Activated CD8-positive, alpha-beta memory T cell treated with anti-CD3 and anti-CD28 coated beads for 36 hours (primary cell): ENCODE data around the gene DGUOK. TPM values are rescaled to one million over a fixed set of nuclear protein-coding genes. Genes with fewer than 3 reads are reported as not detected.

Experiments
- CTCF ChIA-PET: fragments of 350-600 bp; sonication (Branson Sonifier 250); formaldehyde crosslinking; loops from one replicate; lab custom pipeline; 2021; ENCODE audit warnings: antibody characterized with exemption; lab: Charles Lee
- POLR2A ChIA-PET: fragments of 350-600 bp; sonication (Branson Sonifier 250); formaldehyde crosslinking; loops from one replicate; lab custom pipeline; 2021; ENCODE audit warnings: antibody characterized with exemption; lab: Charles Lee
- total RNA-seq, 2 experiments: library from RNA; stranded (reverse); gene quantifications; one replicate each; pipeline ENCODE4 v1.2.3, GENCODE V29; 2021

DGUOK gene
- total RNA-seq, 2 experiments from 2014 or later = 92.2 to 99.4 TPM

DNA sequence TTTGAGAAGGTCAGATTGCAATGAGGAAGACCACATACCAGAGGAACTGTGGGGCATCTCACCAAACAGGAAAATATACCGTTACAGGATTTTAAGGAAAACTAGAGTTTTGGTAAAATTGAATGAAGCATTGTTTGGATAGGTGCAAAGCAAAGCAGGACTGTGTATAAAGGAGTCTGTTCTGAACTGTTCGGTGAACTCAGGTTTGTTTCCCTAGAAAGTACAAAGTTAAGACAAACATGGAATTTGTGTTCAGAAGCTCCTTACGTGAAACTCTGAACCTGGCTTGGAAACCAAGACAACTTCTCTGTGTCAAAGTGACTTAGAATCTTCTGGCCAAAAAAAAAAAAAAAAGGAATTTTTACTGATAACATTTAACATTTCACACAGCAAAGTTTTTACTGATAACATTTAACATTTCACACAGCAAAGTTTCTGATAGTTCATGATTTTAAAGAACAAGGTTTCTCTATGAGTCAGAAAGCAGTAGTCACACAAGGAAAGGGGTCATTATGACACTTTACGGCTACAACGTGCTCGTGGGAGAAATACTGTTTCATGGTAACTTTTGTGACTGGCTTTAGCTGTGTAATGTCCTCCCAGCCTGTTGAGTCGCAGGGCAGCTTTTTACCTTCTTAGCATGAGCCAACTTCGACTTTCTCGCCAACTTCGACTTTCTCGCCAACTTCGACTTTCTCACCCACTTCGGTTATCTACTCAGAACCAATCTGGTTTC lies 36.9 kb downstream of the DGUOK start:
- ChIA-PET CTCF (interaction anchor here (1.0 kb wide), 1 partner anchor 20 kb away, joined by 5 read pairs; no protein-coding TSS in a partner anchor), POLR2A (interaction anchor here (0.6 to 1.2 kb wide), 4 partner anchors 15 to 209 kb away, joined by 3 to 6 read pairs (median 4); no protein-coding TSS in a partner anchor)

DNA sequence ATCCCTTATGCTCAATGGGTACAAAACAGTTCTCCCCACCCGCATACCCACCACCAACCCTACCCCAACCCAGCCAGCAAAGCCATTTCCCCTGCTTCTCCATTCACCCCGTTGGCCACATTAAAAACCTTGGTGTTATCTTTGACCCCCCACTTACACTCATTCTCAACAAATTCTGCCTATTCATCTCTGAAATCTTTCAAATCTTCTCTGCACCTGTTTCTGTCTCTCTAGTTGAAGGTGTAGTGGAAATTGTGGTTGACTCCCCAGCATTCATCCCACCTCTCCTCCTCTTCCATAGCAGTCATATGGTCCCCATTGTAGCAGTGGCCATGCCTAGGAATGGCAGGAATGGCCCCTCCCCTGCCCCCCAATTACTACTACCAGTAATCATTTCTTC lies 37.5 kb downstream of the DGUOK start:
- ChIA-PET CTCF (interaction anchor here (1.0 to 1.3 kb wide), 3 partner anchors 20 to 371 kb away, joined by 3 to 5 read pairs (median 3); no protein-coding TSS in a partner anchor), POLR2A (interaction anchor here (0.7 to 1.2 kb wide), 2 partner anchors 21 to 140 kb away, joined by 3 to 6 read pairs; no protein-coding TSS in a partner anchor)

DNA sequence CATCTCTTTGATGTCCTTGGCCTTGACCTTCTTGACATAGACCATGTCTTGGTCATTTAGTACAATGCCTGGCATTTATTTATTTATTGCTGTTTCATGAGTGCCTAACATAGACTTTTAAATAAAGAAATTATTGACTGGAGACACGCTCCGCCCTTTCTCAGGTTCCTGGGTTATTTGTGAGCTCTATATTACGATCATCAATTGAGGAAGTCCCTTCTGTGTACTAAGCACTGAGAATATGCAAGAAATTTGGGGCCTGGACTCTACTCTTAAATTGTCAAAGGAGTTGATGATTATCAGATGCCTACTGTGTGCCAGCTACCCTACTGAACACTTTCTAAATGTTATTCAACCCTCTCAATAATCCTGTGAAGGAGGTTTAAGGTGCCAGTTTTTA lies 38.4 kb downstream of the DGUOK start:
- ChIA-PET CTCF (interaction anchor here (1.2 to 1.3 kb wide), 2 partner anchors 22 to 370 kb away, joined by 3 read pairs; no protein-coding TSS in a partner anchor), POLR2A (no interaction called here)

DNA sequence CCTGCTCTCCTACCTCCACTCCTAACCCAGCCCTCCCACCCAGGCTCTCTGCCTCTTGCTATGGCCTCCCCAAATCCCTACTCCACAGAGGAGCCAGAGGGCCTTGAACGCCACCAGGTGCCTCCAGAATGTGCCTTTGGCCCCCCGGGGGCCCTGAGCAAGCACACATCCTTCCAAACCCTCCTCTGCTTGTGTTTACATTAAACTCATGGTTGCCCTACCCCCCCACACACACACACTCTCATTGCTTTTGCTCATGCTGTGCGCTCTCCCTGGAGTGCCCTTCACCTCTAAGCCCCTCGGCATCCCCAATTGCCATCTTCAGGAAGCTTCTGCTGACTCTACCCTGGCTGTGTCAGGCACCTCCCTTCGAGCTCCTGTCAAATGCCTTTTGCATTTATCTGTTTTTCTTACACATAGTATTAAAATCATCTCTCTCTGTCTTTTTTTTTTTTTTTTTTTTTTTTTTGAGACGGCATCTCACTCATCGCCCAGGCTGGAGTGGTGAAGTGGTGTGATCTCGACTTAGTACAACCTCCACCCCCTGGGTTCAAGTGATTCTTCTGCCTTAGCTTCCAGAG lies 41.8 kb downstream of the DGUOK start:
- CTCF ChIA-PET = interaction anchor here (0.7 to 1.1 kb wide), 3 partner anchors 9 to 189 kb away, joined by 4 to 5 read pairs (median 4); no protein-coding TSS in a partner anchor
- POLR2A ChIA-PET = interaction anchor here (0.6 to 1.5 kb wide), 2 partner anchors 42 to 218 kb away, joined by 3 read pairs; partner anchors contain the start of gene DGUOK

DNA sequence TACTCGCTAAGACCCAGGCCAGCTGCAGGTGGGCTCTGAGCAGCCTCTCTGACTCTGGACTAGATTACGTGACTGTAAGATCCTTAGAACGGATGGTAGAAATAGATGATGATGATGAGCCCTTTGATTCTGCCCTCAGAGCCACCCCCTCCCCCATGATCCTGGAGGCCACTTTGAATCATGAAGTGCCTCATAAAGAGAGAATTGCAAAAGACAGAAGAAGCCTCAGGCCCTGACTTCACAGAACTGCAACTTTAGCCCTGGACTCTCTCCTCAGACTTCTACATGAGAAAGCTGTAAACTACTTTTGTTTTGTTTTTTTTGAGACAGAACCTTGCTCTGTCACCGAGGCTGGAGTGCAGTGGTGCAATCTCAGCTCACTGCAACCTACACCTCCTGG lies 42.7 kb downstream of the DGUOK start:
- POLR2A ChIA-PET = interaction anchor here (1.5 kb wide), 1 partner anchor 43 kb away, joined by 3 read pairs; the partner anchor contains the start of gene DGUOK
- CTCF ChIA-PET = interaction anchor here (1.1 to 1.3 kb wide), 2 partner anchors 13 to 15 kb away, joined by 3 to 4 read pairs; no protein-coding TSS in a partner anchor

DNA sequence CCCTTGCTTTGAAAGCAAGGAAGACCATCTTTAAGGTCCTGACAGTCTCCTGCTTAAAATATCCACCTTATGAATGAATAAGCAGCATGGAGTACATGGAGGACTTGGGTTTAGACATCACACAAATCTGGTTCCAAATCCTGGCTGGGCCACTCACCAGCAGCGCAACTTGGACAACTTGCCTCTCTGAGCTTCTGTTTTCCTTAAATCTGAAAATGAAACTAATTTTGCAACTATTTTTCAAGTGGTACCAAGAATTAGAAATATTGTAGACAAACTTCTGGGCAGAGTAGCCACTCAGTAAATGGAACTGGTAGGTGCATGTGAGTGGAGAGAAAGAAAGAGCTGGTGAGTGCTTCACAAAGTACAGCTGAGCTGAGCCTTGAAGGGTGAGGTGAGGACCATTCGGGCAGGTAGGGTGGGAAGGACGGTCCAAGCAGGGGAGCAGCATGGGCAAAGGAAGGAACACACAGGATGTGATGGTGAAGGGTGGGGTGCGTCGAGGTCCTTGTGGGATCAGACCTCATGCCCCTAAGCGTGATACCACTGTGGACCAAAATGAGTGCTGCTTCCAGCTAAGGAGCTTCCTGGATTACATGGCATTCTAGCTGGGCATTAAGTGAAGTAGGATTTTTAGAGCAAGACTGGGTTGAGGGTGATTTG lies 43.6 kb downstream of the DGUOK start:
- POLR2A ChIA-PET = interaction anchor here (0.5 to 1.1 kb wide), 3 partner anchors 16 to 415 kb away, joined by 3 to 5 read pairs (median 3); no protein-coding TSS in a partner anchor
- CTCF ChIA-PET = interaction anchor here (1.0 to 1.9 kb wide), 4 partner anchors 14 to 62 kb away, joined by 3 to 4 read pairs (median 4); partner anchors contain the start of gene TET3

DNA sequence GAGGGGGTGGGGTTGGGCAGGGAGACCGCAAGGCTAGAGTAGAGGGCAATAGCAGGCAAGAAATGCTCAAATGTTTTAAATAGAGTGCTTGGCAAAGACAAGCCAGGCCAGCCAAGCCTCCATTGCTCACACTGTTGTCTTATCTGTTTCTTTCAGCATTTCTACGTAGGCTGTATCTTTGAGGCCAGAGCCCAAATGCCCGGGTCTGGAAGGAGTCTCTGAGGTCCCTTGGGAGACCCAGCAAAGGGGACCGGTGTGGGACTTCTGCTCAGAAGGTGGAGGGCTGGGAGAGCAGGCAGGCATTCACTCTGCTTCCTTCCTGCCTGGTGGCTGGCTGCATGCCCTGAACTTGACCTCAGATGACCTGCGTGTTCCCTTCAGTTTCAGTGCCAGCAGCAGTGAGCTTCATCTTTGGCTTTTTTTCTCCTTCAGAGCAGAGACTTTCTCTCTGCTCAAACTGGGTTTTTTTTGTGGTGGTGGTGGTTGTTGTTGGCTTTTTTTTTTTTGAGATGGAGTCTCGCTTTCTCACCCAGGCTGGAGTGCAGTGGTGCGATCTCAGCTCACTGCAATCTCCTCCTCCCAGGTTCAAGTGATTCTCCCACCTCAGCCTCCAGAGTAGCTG lies 44.3 kb downstream of the DGUOK start:
- ChIA-PET CTCF (interaction anchor here (1.0 to 1.9 kb wide), 3 partner anchors 13 to 63 kb away, joined by 4 read pairs; partner anchors contain the start of gene TET3), POLR2A (interaction anchor here (0.5 to 1.1 kb wide), 4 partner anchors 11 to 414 kb away, joined by 3 to 5 read pairs (median 3); no protein-coding TSS in a partner anchor)

DNA sequence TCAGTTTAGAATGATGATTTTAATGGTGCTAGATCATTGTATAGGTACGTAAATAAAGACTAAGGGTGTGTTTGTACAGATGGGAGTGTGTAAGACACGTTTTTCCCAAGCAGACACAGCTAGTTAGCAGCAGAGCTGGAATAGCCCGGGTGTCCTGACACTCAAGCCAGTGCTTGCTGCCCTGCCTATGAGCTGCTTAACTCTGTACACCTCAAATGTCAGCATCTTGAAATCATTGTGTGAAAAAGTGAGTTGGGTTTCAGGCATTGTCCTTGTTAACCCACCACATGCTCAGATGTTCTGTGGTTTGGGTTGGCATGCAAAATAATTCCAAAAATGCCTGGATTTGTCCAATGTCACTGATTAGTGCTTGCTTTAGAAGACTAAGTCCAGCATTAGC lies 45.0 kb downstream of the DGUOK start:
- POLR2A ChIA-PET = interaction anchor here (0.8 to 1.1 kb wide), 2 partner anchors 11 to 15 kb away, joined by 3 read pairs; no protein-coding TSS in a partner anchor
- CTCF ChIA-PET = interaction anchor here (1.6 to 1.9 kb wide), 2 partner anchors 12 to 63 kb away, joined by 4 read pairs; partner anchors contain the start of gene TET3

DNA sequence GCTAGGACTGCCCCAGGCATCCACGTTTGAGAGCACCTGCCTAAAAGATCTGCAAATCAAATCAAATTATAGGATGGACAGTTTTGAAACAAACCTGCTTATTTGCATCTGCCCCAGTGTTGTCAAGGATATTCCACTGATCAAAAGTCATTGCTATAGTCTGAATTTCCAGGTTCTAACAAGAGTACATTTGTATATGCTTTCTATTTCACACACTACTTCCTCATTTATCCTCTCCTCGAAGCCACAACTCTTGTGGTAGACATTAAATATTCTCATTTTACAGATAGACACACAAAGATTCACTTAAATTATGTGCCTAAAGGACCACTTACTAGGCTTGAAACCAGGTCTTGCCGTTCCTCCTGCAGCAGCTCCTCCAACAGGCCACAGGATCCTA lies 46.2 kb downstream of the DGUOK start:
- ChIA-PET CTCF (no interaction called here), POLR2A (no interaction called here)

DNA sequence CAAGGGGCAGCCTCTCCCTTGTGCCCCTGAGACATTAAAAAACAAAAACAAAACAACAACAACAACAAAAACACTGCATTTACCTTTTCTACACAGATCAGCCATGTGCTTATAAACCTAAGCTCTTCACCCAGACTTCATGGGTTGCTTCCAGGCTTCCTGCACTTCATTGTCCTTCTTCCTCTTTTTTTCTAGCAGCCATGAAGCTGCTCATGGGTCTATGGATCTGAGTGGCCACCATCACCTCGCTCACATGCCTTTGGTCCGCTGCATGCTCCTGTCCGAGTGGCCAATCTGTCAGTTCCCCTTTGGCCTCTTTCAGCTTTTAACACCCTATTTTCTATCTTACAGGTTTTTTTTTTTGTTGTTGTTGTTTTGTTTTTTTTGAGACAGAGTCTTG lies 49.1 kb downstream of the DGUOK start:
- ChIA-PET POLR2A (no interaction called here), CTCF (interaction anchor here (1.2 kb wide), 1 partner anchor 20 kb away, joined by 3 read pairs; no protein-coding TSS in a partner anchor)

DNA sequence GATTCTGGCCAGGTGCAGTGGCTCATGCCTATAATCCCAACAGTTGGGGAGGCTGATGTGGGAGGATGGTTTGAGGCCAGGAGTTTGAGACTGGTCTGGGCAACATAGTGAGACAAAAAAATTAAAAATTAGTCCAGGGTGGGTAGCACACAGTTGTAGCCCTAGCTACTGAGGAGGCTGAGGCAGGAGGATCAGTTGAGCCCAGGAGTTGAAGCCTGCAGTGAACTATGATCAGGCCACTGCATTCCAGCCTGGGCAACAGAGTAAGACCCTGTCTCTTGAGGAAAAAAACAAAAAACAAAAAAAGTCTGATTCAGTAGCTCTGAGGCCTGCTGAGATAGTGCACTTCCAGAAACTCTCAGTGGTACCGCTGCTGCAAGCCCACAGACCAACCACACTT lies 50.1 kb downstream of the DGUOK start:
- CTCF ChIA-PET = interaction anchor here (0.6 kb wide), 1 partner anchor 9 kb away, joined by 4 read pairs; no protein-coding TSS in a partner anchor
- POLR2A ChIA-PET = no interaction called here

DNA sequence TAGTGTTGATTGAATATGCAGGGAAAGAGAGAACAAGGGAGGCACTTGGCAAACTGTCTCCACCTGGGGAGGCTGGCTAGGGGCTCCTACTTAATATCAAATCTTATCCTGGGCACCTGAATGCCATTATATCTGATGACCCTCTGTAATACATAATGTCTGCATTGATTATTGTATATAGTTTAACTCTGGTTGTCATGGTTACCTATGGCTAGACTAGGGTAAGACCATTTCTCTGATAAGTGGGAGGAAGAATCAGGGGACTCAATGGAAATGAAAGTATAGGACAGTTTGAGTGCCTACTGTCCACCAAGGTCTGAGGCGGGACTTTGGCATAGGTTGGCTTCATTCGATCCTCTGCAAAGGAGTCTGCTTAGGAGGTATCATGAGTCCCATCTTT lies 50.8 kb downstream of the DGUOK start:
- CTCF ChIA-PET = interaction anchor here (0.6 kb wide), 1 partner anchor 10 kb away, joined by 4 read pairs; no protein-coding TSS in a partner anchor
- POLR2A ChIA-PET = no interaction called here

DNA sequence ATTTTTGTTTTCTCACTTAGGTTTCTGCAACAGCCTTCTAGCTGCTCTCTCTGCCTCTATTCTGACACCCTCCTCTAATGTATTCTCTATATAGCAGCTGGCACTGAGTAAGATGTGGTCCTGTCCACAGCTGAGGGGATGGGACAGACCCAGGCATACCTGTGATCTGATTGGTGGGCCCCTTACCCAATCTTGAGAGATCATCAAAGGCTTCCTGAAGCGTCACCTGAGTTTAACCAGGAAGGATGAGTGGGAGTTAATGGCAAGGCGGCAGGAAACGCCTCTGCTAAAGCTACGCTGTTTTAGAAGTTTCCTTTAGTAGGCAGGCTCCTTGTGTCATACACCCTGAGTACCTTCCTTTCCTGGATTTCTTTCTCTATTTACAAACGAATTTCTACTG lies 52.3 kb downstream of the DGUOK start:
- POLR2A ChIA-PET = interaction anchor here (0.5 to 1.0 kb wide), 3 partner anchors 16 to 27 kb away, joined by 3 to 4 read pairs (median 3); no protein-coding TSS in a partner anchor

DNA sequence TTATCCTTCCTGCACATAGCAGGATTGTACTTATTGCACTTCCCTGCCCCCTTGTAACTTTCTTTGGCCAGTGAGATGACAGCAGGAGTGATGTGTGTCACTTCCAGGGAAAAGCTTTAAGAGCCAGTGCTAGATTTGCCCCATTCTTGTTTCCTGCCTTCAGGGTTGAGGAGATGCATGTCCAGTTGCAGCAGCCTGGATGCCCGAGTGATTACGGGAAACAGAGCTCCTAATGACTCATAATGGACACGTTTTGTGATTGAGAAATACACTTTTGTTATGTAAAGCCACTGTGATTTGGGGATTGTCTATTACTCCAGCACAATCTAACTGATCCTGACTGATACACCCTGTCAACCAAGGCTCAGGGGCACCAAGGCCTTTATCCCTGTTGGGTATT lies 53.0 kb downstream of the DGUOK start:
- POLR2A ChIA-PET = interaction anchor here (0.9 kb wide), 1 partner anchor 28 kb away, joined by 3 read pairs; no protein-coding TSS in a partner anchor
- CTCF ChIA-PET = no interaction called here

More for the DNA sequence above, 52.3 kb downstream of the DGUOK start:
- CTCF ChIA-PET = interaction anchor here (0.9 kb wide), 1 partner anchor 9 kb away, joined by 3 read pairs; no protein-coding TSS in a partner anchor

DNA sequence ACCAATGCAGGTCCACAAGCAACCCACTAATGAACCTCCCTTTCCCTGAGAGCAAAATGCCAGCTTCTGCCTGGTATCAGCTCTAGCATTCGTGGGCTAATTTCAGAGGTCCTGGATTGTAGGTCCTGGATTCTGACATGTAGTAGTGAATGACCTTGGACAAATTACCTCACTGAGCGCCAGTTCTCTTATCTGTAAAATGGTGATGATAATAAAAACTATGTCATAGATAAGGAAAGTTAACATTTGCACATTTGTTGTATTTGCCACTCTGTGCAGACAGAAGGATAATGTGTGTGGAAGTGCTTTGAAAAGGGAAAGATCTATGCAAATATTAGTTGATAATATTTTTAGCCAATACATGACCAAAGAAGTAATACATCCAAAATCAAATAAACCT lies 53.9 kb downstream of the DGUOK start:
- POLR2A ChIA-PET = no interaction called here

DNA sequence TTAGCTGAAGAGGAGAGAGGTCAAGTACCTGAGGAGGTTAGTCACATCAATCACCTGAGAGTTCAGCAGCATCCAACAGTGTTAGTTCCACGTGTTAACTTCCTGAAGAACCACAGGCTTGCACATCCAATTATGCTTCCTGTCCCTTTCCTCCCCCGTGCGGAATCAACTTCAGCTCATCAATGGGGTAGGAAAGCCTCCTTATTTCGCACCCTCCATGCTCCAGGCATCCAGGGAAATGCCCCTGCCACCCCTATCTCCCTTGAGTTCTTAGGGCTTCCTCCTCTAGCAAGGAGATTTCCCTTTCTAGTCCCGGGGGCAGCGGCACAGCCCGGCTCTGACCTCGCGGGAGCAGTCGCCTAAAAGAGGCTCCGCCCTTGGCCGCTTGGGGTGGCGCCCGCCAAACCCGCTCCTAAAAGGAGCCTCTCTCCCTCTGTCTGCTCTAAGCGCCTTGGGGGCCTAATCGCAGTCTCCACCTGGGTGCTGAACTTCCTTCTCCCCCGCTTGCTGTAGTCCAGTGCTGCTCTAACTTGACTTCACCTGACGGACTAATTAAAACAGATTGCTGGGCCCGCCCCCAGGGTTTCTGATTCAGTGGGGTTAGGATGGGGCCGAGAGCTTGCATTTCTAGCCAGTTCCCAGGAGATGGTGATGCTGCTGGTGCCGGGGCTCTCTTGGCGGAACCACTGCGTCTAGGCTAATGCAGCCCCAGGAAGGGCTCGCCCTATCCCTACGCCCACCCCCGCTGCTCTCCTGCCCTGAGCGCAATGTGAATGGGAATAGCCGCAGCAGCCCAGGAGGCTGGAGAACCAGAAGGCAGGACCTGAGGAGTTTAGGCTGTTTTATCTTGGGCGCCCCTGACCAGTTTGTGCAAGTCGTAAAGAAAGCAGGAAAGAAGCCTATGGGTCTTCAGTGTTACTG lies 54.7 kb downstream of the DGUOK start:
- CTCF ChIA-PET = interaction anchor here (1.1 kb wide), 1 partner anchor 139 kb away, joined by 3 read pairs; no protein-coding TSS in a partner anchor
- POLR2A ChIA-PET = interaction anchor here (1.1 kb wide), 1 partner anchor 54 kb away, joined by 3 read pairs; the partner anchor contains the start of gene DGUOK

More for the DNA sequence above, 53.9 kb downstream of the DGUOK start:
- CTCF ChIA-PET = no interaction called here
